Neural cell (in vitro differentiated cells): Measurements from ENCODE around the gene ZNF445. TPM values are rescaled to one million over a fixed set of nuclear protein-coding genes. Genes with fewer than 3 reads are reported as not detected.

Experiments used
- H2AFZ ChIP-seq: fragments of 200-600, 300-800 bp; sonication (generic), shearing (Covaris generic); 2 replicates; pipeline ENCODE4 v1.6.0; 2014; ENCODE audit warnings: low read depth, mild to moderate bottlenecking, antibody characterized with exemption, low read length, moderate library complexity
- H3F3A ChIP-seq: fragments of 200-600 bp; shearing (Covaris generic); 2 replicates; pipeline ENCODE4 v1.6.1; 2016; ENCODE audit warnings: mild to moderate bottlenecking, moderate library complexity, mixed read lengths, antibody characterized with exemption, low read length; ENCODE audit not compliant: insufficient read depth, poor library complexity, severe bottlenecking
- H3K27ac ChIP-seq: fragments of 200-600, 300-800 bp; sonication (generic), shearing (Covaris generic); 2 replicates; pipeline ENCODE4 v1.5.1; 2014; ENCODE audit warnings: mild to moderate bottlenecking, low read length, moderate library complexity
- H3K27me3 ChIP-seq: fragments of 300-800, 200-600 bp; sonication (generic), shearing (Covaris generic); 2 replicates; pipeline ENCODE4 v1.6.0; 2014; ENCODE audit warnings: mild to moderate bottlenecking, low read depth, low read length, moderate library complexity; ENCODE audit not compliant: insufficient read depth
- H3K36me3 ChIP-seq: fragments of 300-800, 200-600 bp; sonication (generic), shearing (Covaris generic); 2 replicates; pipeline ENCODE4 v1.5.1; 2014; ENCODE audit warnings: mild to moderate bottlenecking, antibody characterized with exemption, low read length, moderate library complexity; ENCODE audit not compliant: insufficient read depth
- H3K4me2 ChIP-seq: fragments of 300-800, 200-600 bp; sonication (generic), shearing (Covaris generic); 2 replicates; pipeline ENCODE4 v1.6.0; 2014; ENCODE audit warnings: mild to moderate bottlenecking, low read length
- H3K4me3 ChIP-seq: fragments of 300-800, 200-600 bp; sonication (generic), shearing (Covaris generic); 2 replicates; pipeline ENCODE4 v1.5.1; 2014; ENCODE audit warnings: mild to moderate bottlenecking, low read length, moderate library complexity
- H3K79me2 ChIP-seq: fragments of 200-600 bp; shearing (Covaris generic); replicated peaks from 2 replicates; pipeline ENCODE4 v1.6.0; 2014; ENCODE audit warnings: mild to moderate bottlenecking, low read length, moderate library complexity; ENCODE audit not compliant: insufficient read depth
- H3K9ac ChIP-seq: fragments of 300-800, 200-600 bp; sonication (generic), shearing (Covaris generic); 2 replicates; pipeline ENCODE4 v1.6.1; 2016; ENCODE audit warnings: mild to moderate bottlenecking, low read length, mixed read lengths
- H3K9me2 ChIP-seq: fragments of 200-600 bp; shearing (Covaris generic); 2 replicates; pipeline ENCODE4 v1.6.1; 2016; ENCODE audit warnings: mild to moderate bottlenecking, low read length, mixed read lengths; ENCODE audit not compliant: insufficient read depth
- H3K9me3 ChIP-seq: fragments of 200-600, 300-800 bp; sonication (generic), shearing (Covaris generic); 2 replicates; pipeline ENCODE4 v1.6.1; 2016; ENCODE audit warnings: mild to moderate bottlenecking, mixed run types, low read length, moderate library complexity, mixed read lengths
- H4K20me1 ChIP-seq: fragments of 200-600 bp; shearing (Covaris generic); 2 replicates; pipeline ENCODE4 v1.6.1; 2016; ENCODE audit warnings: mild to moderate bottlenecking, mixed run types; ENCODE audit not compliant: insufficient read depth
- CTCF ChIP-seq: fragments of 450-650 bp; IDR thresholded peaks from 2 replicates; pipeline ENCODE4 v1.5.1; 2014; ENCODE audit warnings: antibody characterized with exemption, mild to moderate bottlenecking, moderate library complexity; ENCODE audit not compliant: poor library complexity, severe bottlenecking
- EP300 ChIP-seq: fragments of 450-650 bp; conservative IDR thresholded peaks from 2 replicates; pipeline ENCODE4 v1.6.1; 2014; ENCODE audit warnings: antibody characterized with exemption, mild to moderate bottlenecking, moderate library complexity; ENCODE audit not compliant: poor library complexity, severe bottlenecking
- EZH2 ChIP-seq: fragments of 200-600, 300-800 bp; shearing (Covaris generic), sonication (generic); IDR thresholded peaks from 2 replicates; pipeline ENCODE4 v1.6.1; 2014; ENCODE audit warnings: antibody characterized with exemption, low read length, borderline replicate concordance, mild to moderate bottlenecking; ENCODE audit not compliant: insufficient read depth, poor library complexity, severe bottlenecking
- MXI1 ChIP-seq: fragments of 450-650 bp; conservative IDR thresholded peaks from 2 replicates; pipeline ENCODE4 v1.6.1; 2014; ENCODE audit warnings: antibody characterized with exemption, mild to moderate bottlenecking; ENCODE audit not compliant: poor library complexity, severe bottlenecking
- POLR2AphosphoS5 ChIP-seq: IDR thresholded peaks from 2 replicates; pipeline ENCODE4 v1.6.1; 2012
- RAD21 ChIP-seq: fragments of 450-650 bp; conservative IDR thresholded peaks from 2 replicates; pipeline ENCODE4 v1.6.1; 2014; ENCODE audit warnings: antibody characterized with exemption, mild to moderate bottlenecking, moderate library complexity
- SMC3 ChIP-seq: fragments of 450-650 bp; conservative IDR thresholded peaks from 2 replicates; pipeline ENCODE4 v1.6.1; 2014; ENCODE audit warnings: antibody characterized with exemption, mild to moderate bottlenecking, moderate library complexity; ENCODE audit not compliant: poor library complexity
- TAF1 ChIP-seq: IDR thresholded peaks from 2 replicates; pipeline ENCODE4 v1.6.1; 2012; ENCODE audit warnings: low read depth
- polyA plus RNA-seq: library from polyadenylated mRNA; depleted of rRNA; stranded (reverse); fragments of >200 nt; gene quantifications from 2 replicates; pipeline ENCODE4 v1.2.3, GENCODE V29; 2014
- TF ChIP-seq, protein P1 (sequence below): IDR thresholded peaks from 2 replicates; pipeline ENCODE4 v1.6.1; 2012; ENCODE audit warnings: borderline replicate concordance

The ZNF445 gene
- polyA plus RNA-seq, 1 donor from 2014 or later: 15.8 TPM

DNA sequence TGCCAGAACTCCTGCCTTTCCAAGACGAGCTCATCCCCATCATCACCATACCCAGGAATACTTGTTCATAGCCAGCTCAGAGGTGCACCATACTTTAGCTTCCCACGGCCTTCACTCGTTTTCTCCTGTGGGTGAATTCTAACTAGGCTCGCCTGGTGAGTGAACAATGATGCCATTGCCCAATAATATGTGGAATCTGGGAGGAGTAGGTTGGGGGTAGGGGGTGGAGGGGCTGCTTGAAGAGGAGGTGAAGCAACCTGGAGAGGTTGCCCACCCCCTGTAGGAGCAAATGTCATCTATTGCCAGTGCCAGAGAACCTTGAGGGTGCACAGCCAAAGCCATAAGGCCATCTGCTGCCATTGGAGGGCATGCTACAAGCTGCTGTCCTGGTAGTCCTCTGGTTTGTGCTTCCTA, 592 bp upstream of the ZNF445 start:
- Histone ChIP-seq H3K27me3 (no peaks in the 10 kb centered on the region), H4K20me1 (no peaks in the 10 kb centered on the region), H2AFZ (peak overlapping the region; percentile 93), H3K79me2 (peaks cover 37% of the 10 kb centered on the region), H3K27ac (peak overlapping the region; percentile 76), H3K4me2 (peak overlapping the region; percentile 80), H3K4me3 (peak overlapping the region; percentile 75), H3K36me3 (no peaks in the 10 kb centered on the region), H3K9ac (peak overlapping the region; percentile 80), H3F3A (no peaks in the 10 kb centered on the region), H3K9me3 (no peaks in the 10 kb centered on the region), H3K9me2 (no peaks in the 10 kb centered on the region)
- TF ChIP-seq RAD21: no peak
- TF ChIP-seq TAF1: no peak
- no peak for TF ChIP-seq SMC3
- TF ChIP-seq EZH2: no peak
- TF ChIP-seq POLR2AphosphoS5: no peak
- TF ChIP-seq, protein P1, sequence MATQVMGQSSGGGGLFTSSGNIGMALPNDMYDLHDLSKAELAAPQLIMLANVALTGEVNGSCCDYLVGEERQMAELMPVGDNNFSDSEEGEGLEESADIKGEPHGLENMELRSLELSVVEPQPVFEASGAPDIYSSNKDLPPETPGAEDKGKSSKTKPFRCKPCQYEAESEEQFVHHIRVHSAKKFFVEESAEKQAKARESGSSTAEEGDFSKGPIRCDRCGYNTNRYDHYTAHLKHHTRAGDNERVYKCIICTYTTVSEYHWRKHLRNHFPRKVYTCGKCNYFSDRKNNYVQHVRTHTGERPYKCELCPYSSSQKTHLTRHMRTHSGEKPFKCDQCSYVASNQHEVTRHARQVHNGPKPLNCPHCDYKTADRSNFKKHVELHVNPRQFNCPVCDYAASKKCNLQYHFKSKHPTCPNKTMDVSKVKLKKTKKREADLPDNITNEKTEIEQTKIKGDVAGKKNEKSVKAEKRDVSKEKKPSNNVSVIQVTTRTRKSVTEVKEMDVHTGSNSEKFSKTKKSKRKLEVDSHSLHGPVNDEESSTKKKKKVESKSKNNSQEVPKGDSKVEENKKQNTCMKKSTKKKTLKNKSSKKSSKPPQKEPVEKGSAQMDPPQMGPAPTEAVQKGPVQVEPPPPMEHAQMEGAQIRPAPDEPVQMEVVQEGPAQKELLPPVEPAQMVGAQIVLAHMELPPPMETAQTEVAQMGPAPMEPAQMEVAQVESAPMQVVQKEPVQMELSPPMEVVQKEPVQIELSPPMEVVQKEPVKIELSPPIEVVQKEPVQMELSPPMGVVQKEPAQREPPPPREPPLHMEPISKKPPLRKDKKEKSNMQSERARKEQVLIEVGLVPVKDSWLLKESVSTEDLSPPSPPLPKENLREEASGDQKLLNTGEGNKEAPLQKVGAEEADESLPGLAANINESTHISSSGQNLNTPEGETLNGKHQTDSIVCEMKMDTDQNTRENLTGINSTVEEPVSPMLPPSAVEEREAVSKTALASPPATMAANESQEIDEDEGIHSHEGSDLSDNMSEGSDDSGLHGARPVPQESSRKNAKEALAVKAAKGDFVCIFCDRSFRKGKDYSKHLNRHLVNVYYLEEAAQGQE: no peak
- no peak for TF ChIP-seq CTCF
- no peak for TF ChIP-seq MXI1
- TF ChIP-seq EP300: no peak

GRCh38 chr3:44476963-44477311, 533 bp downstream of the ZNF445 start:
- no peaks in the 10 kb centered on the region for H4K20me1 ChIP-seq
- H2AFZ ChIP-seq: peak overlapping the region; percentile 56
- H3K9me3 ChIP-seq: no peaks in the 10 kb centered on the region
- TF ChIP-seq SMC3: no peak
- TF ChIP-seq MXI1: no peak
- TF ChIP-seq RAD21: no peak
- no peak for TF ChIP-seq EP300
- TF ChIP-seq TAF1: no peak
- TF ChIP-seq, protein P1: no peak
- TF ChIP-seq CTCF: no peak
- TF ChIP-seq POLR2AphosphoS5: no peak
- no peak for TF ChIP-seq EZH2
- peak overlapping the region; percentile 80 for H3K9ac ChIP-seq
- no peaks in the 10 kb centered on the region for H3K27me3 ChIP-seq
- H3K36me3 ChIP-seq: no peaks in the 10 kb centered on the region
- H3K27ac ChIP-seq: peak overlapping the region; percentile 76
- no peaks in the 10 kb centered on the region for H3K9me2 ChIP-seq
- H3K4me2 ChIP-seq: peak overlapping the region; percentile 93
- peaks cover 37% of the 10 kb centered on the region for H3K79me2 ChIP-seq
- H3K4me3 ChIP-seq: peak overlapping the region; percentile 75
- H3F3A ChIP-seq: no peaks in the 10 kb centered on the region
